AG09319 (cell line): ENCODE data around the gene KRTAP13-3.

Source experiments
- DNase-seq: peaks from one replicate; pipeline ENCODE4 v3.0.0-alpha.2; 2010; ENCODE audit warnings: low read depth; ENCODE audit errors: extremely low read depth
- CTCF ChIP-seq: IDR thresholded peaks from 2 replicates; pipeline ENCODE4 v1.5.1; 2011; ENCODE audit warnings: low read depth, mild to moderate bottlenecking, inconsistent platforms, low read length, moderate library complexity

The KRTAP13-3 gene

GRCh38 chr21:30439975-30440374 is 14.2 kb upstream of the KRTAP13-3 start, which contains the start of gene KRTAP15-1:
KRTAP15-1 (plus strand) TSS chr21:30440275; CDS start chr21:30440328, 53 bp downstream.
- DNase-seq, result no peak
- no peak for TF ChIP-seq CTCF

- no peak for DNase-seq
- TF ChIP-seq CTCF, result no peak
Measured at GRCh38 chr21:30437010-30437565, 11.4 kb upstream of the KRTAP13-3 start.

GRCh38 chr21:30434033-30434631 is 8.4 kb upstream of the KRTAP13-3 start:
- no peak for DNase-seq
- peak; percentile 10 for TF ChIP-seq CTCF

- TF ChIP-seq CTCF, result no peak
- DNase-seq, result no peak
Measured at GRCh38 chr21:30430170-30430655, 4.5 kb upstream of the KRTAP13-3 start, which contains the start of gene KRTAP13-4. KRTAP13-4 (plus strand) TSS chr21:30430220; CDS start chr21:30430276, 56 bp downstream.

- TF ChIP-seq CTCF, result no peak
- DNase-seq, result no peak
Measured at GRCh38 chr21:30426731-30427130, 1.0 kb upstream of the KRTAP13-3 start.

GRCh38 chr21:30415993-30416392 is 9.7 kb downstream of the KRTAP13-3 start:
- TF ChIP-seq CTCF, result no peak
- no peak for DNase-seq

GRCh38 chr21:30408782-30409494 is 16.8 kb downstream of the KRTAP13-3 start:
- no peak for DNase-seq
- no peak for TF ChIP-seq CTCF
